Cardiac septum (tissue), 1 donor: ENCODE measurements around the gene MRPL17. TPM values are rescaled to one million over a fixed set of nuclear protein-coding genes. Genes with fewer than 3 reads are reported as not detected.
"Not testable (repeated sequence)": the region's sequence is repeated elsewhere in the genome, so short reads cannot be mapped to it uniquely, and the experiment has no call there.

Experiments used
- DNase-seq: peaks from one replicate; pipeline ENCODE4 v3.0.0-alpha.2; 2020; ENCODE audit warnings: low spot score
- intact Hi-C: fragments of 100-400 bp; cut with DNase I; formaldehyde crosslinking; loops from one replicate; pipeline ENCODE4 v1.14.0; 2022
- total RNA-seq: library from RNA; stranded (reverse); fragmentation: NEBNext Ultra II Directional; extraction: Animal tissue kit (Norgen Biotek cat#: 25700); gene quantifications from one replicate; pipeline ENCODE4 v1.2.1, GENCODE V29; 2021
- donor health status: DM: no; HTN: no; CAD: no.

MRPL17 gene
- total RNA-seq, 1 donor from 2014 or later = 39.5 TPM

DNA sequence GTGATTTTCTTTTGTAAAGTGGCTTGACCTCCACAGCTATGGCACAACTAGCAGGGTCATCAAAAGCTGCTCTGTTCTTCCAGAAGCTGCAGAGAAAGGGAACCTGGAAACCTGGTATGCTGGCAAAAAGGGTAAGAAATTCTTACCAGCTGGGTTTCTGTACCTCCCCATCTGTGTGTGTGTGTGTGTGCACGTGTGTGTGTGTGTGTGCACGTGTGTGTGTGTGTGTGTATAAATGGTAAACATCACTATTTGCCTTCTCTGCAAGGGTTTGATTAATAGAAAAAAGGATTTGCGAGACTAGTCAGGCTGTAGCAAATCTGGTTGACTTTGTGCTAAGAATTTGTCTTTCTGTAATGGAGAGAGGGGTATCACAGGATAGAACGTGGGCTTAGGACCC, 4.7 kb upstream of the MRPL17 start:
- intact Hi-C loops = no loop called here
- no peak for DNase-seq

DNA sequence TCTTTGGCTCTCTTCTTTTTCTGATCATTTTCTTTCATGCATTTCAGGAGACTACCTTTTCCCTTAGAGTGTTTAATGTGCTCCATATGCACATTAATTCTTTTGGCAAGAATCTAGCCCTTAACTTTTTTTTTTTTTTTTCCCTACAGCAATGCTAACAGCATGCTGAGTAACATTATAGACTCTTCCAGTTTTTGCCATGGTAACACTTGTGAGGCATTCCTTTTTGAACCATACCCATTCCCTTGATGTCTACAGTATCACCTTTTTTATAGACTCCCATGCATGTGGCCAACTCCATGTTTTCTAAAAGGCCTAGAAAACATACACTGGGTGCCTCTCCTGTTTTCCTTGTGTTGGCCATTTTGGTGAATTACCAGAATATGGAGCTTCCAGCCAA, 2.9 kb upstream of the MRPL17 start:
- intact Hi-C loops = no loop called here
- no peak for DNase-seq

- intact Hi-C loops = loop anchor here (5.0 kb wide), 2 partner anchors 152 to 202 kb away; partner anchors contain the start of genes ARFIP2 and TIMM10B
- DNase-seq = not testable (repeated sequence)
Observed at GRCh38 chr11:6684068-6684467, 928 bp upstream of the MRPL17 start.

GRCh38 chr11:6682591-6682935, 577 bp downstream of the MRPL17 start:
- intact Hi-C loops = loop anchor here (2.0 to 5.0 kb wide), 4 partner anchors 20 to 200 kb away; partner anchors contain the start of genes ARFIP2, TAF10 and TIMM10B
- DNase-seq = no peak

DNA sequence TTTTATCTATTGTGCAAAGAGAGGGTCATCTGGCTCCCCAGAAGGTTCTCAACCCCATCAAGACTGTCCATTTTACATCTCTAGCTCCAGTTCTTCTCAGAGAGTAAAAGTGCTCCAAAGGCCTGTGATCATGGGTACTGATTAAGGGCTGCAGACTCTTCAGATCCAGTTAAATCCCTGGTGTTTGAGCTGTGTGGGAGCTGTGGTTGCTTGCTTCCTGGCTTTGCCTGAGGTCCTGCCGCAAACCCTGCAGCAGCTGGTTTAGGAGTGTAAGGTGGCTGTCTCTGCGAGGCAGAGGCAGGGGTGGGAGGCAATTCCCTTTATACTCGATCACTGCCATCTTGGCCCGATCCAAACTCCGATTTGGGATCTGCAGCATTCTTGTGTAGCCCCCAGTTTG, 1.2 kb downstream of the MRPL17 start:
- no peak for DNase-seq
- intact Hi-C loops = loop anchor here (2.0 to 5.0 kb wide), 4 partner anchors 21 to 200 kb away; partner anchors contain the start of genes ARFIP2, TAF10 and TIMM10B

- intact Hi-C loops = loop anchor here (5.0 kb wide), 2 partner anchors 149 to 199 kb away; partner anchors contain the start of genes ARFIP2 and TIMM10B
- no peak for DNase-seq
Observed at GRCh38 chr11:6681505-6681904, 1.6 kb downstream of the MRPL17 start.

DNA sequence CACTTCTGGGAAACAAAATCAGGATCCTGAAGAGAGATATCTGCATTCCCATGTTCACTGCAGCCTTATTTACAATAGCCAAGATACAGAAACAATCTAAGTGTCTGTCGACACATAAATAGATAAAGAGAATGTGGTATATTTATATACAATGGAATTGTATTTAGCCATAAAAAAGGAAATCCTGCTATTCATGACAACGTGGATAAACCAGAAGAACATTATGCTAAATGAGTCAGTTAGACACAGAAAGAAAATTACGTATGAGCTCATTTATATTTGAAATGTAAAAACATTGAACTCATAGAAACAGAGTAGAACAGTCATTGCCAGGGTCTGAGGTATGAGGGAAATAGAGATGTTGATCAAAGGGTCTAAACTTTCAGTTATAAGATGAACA, 6.1 kb downstream of the MRPL17 start:
- intact Hi-C loops = no loop called here
- DNase-seq = no peak

GRCh38 chr11:6674862-6675261, 8.3 kb downstream of the MRPL17 start:
- DNase-seq = no peak
- intact Hi-C loops = no loop called here

GRCh38 chr11:6674219-6674597, 8.9 kb downstream of the MRPL17 start:
- intact Hi-C loops = no loop called here
- DNase-seq = no peak

DNA sequence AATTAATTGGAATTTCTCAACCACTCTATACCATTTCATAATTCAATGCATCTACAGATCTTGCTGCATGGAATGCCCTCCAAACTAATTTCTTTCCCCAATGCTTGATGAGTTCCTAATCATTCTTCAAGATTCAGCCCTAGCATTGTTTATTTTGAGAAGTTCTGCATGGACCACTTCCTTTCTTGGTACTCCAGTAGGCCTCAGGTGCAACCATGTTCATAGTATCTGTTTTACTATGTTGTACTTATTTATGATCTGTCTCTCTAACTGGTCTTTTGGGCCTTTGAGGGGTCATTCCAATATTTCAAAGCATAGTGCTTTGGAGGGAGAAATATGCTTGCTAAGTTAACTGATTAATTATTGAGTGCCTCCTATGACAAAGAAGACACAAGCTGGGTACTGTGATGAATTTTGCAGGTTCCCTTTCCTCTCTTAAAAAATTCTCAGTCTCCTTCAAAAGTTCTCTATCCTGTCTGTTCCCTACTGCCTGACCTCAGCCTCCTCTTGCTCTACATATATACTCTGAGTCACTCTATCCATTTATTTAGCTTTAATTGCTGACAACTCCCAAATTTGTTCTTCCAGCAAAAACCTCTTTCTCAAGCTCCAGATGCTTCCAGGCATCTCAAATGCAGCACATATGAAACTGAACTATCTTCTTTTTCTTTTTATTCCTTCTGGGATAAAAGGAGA, 9.5 kb downstream of the MRPL17 start:
- no peak for DNase-seq
- intact Hi-C loops = no loop called here

- DNase-seq = no peak
- intact Hi-C loops = no loop called here
Observed at GRCh38 chr11:6671991-6672390, 11.1 kb downstream of the MRPL17 start.

DNA sequence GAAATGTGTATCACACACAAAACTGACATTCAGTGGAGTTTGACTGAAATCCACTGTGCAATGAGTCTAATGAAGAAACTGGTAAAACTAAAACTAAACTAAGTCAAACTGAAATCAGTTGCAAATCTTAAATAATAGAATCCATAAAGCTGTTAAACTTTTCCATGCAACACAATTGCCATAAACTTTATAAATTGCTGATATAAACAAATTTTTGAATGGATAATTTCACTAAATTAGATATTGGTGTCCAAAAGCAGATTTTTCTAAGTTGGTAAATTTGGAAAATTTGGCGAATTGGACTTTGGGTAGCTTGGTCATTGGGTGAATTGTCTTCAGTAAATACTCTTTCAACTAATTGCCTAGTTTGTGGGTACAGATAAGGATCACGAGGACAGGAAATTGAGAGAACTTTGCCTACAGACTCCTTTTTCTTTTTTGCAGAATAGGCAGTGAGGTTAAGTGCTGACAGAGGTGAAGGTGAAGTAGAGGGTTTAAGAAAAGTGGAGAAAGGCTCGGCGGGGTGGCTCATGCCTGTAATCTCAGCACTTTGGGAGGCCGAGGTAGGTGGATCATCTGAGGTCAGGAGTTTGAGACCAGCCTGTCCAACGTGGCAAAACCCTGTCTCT, 12.8 kb downstream of the MRPL17 start:
- no peak for DNase-seq
- intact Hi-C loops = no loop called here

GRCh38 chr11:6667733-6668374, 15.3 kb downstream of the MRPL17 start:
- no peak for DNase-seq
- intact Hi-C loops = no loop called here

- intact Hi-C loops = no loop called here
- no peak for DNase-seq
Observed at GRCh38 chr11:6666302-6667183, 16.6 kb downstream of the MRPL17 start.

DNA sequence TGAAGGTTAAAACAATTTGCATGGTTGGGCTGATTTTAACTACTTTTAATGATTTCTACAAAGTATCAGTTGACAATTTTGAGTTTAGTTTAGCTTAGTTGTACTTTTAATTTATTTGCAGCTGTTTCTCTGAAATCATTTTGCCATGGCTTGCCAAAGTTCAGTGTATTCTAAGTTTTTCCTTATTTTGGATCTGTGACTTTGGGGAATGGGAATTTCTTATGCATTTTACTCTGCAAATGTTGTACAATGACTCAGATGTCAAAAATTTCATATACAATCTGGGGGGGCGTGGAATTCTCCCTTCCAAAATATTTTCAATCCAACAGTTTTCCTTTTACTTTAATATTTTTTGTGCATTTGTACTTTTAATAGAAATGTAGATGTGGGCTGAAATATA, 18.6 kb downstream of the MRPL17 start:
- intact Hi-C loops = no loop called here
- no peak for DNase-seq

DNA sequence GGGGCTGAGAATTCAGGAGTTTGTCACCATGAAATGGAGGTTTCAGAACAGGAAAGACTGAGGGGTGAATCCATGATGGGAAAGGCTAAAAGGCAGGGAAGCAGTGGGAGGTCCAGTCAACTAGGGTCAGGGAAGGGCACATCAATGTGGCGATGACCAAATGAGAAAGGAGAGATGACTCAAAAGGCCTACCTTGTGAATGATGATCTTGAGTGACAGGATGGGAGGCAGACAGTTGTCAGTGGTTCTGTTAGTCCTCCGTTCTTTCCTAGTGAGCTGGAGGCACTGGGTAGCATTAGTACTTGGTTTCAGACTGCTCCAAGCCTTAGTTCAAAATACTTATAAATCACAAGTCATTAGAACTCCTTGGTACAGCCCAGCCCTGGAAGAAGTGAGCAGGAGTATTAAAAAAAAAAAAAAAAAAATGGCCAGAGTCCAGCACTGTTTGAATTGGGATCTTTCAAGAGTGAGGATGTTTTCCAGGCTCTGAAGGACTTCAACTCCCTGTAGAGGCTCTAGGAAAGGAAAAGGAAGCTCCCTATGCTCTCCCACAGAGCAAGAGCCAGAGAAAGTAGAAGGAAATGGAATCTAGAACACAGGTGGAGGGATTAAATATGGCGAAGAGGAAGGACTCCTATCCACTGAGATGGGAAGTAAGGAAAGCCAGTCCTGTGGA, 19.2 kb downstream of the MRPL17 start:
- intact Hi-C loops = no loop called here
- no peak for DNase-seq

DNA sequence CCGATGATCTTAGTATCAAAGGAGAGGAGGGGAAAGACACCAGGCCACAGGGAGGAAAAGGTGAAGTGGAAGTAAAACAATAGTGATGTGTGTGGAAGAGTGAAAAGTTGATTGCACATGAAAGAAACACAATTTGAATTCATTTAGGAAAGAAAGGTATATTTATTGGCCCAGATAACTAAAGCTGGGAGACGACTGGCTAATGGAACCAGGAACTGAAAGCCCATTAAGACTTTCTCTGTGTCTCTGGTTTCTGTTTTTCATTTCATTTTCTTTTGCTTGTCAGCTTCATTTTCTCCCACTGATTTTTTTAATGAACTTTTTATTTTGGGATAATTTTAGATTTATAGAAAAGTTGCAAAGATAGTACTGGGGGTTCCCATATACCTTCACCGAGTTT, 22.4 kb downstream of the MRPL17 start:
- intact Hi-C loops = no loop called here

DNA sequence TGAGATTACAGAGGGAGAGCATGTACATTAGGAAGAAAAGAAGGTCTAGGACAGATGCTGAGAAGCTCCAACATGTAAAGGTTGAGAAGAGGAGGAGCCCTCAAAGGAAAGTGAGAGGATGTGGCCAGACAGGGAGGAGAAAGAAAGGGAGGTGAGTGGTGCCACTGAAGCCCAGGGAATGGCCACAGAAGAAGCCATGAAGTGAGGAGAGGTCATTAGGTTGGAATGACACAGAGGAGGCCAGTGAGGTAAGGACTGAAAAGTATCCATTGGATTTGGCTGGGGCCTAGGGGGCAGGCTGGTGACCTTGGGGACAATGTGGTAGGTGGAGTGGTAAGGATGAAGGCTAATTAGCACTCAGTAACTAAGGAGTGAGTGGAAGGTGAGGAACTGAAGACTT, 24.5 kb downstream of the MRPL17 start:
- no peak for DNase-seq
- intact Hi-C loops = no loop called here

More for the DNA sequence above, 22.4 kb downstream of the MRPL17 start:
- DNase-seq = no peak

DNA sequence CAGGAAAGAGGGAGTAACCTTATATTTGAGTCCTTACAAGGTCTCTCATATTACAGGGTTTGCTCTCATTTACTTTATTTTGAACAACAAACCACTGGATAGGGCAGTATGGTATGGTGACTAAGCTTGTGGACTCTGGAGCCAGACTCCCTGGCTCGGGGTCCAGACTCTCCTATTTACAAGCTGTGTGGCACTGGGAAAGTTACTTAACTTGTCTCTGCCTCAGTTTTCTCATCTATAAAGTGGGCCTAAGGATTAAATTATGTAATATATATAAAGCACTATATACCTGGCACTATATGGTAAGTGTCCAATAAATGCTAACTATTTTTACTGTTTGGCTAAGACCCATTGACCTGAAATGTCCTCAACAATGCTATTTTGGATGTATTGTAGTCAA, 25.8 kb downstream of the MRPL17 start:
- DNase-seq = no peak
- intact Hi-C loops = no loop called here
